ENCODE data around the gene KRTAP5-1. TPM values are rescaled to one million over a fixed set of nuclear protein-coding genes. Genes with fewer than 3 reads are reported as not detected.
A peak's percentile ranks its signal among the peaks of the same experiment; 100 is the strongest.

Gene KRTAP5-1
- total RNA-seq, 1 experiment from 2014 or later = not detected

DNA sequence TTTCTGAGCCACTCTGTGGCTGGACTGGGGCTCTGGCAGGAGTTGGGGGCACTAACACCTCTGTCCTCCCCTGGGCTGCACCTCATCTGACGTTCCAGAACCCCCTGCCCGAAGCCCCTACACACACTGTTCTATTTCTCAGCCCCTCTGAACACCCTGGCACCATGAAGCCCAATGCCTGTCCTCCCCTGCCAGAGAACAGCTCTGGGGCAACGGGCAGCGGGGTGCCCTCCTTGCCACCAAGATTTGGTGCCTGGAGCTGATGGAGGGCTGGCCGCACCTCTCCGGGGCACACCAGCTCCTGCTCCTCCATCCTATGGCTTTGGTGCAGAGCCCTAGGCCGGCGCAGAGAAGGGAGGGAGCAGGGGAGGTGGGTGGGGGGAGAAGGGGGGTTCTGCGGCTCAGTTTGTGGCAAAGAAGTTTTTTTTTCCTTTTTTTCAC is 29.4 kb downstream of the KRTAP5-1 start:
- ChIA-PET CTCF (interaction anchor here (0.6 to 4.9 kb wide), 4 partner anchors 9 to 103 kb away, joined by 3 to 47 read pairs (median 4); no protein-coding TSS in a partner anchor), POLR2A (interaction anchor here (0.6 kb wide), 1 partner anchor 1437 kb away, joined by 3 read pairs; no protein-coding TSS in a partner anchor)
- no peak overlapping the region for H3K27ac Mint-ChIP-seq (ENCODE audit: low read depth, unreplicated experiment)
- no peak overlapping the region for H3K4me3 Mint-ChIP-seq (ENCODE audit: unreplicated experiment)
- no peaks in the 10 kb centered on the region for H3K36me3 Mint-ChIP-seq (ENCODE audit: insufficient read depth, unreplicated experiment)
- TF ChIP-seq, protein P1, sequence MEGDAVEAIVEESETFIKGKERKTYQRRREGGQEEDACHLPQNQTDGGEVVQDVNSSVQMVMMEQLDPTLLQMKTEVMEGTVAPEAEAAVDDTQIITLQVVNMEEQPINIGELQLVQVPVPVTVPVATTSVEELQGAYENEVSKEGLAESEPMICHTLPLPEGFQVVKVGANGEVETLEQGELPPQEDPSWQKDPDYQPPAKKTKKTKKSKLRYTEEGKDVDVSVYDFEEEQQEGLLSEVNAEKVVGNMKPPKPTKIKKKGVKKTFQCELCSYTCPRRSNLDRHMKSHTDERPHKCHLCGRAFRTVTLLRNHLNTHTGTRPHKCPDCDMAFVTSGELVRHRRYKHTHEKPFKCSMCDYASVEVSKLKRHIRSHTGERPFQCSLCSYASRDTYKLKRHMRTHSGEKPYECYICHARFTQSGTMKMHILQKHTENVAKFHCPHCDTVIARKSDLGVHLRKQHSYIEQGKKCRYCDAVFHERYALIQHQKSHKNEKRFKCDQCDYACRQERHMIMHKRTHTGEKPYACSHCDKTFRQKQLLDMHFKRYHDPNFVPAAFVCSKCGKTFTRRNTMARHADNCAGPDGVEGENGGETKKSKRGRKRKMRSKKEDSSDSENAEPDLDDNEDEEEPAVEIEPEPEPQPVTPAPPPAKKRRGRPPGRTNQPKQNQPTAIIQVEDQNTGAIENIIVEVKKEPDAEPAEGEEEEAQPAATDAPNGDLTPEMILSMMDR (IDR thresholded peaks at IDR 0.05; ENCODE audit: unreplicated experiment) = no peak
- BruUV-seq (replicated peaks) = no TSS peak
- intact Hi-C loops (cut with micrococcal nuclease) = loop anchor here (10.0 kb wide), 1 partner anchor 279 kb away; the partner anchor contains the start of genes SYT8 and TNNI2
- H3K4me1 Mint-ChIP-seq (ENCODE audit: insufficient read depth, unreplicated experiment) = peaks cover 34% of the 10 kb centered on the region
- H3K9me3 Mint-ChIP-seq (ENCODE audit: unreplicated experiment) = no peaks in the 10 kb centered on the region
- no peak for DNase-seq (ENCODE audit: unreplicated experiment)
- H3K27me3 Mint-ChIP-seq (ENCODE audit: insufficient read depth, unreplicated experiment) = no peaks in the 10 kb centered on the region

DNA sequence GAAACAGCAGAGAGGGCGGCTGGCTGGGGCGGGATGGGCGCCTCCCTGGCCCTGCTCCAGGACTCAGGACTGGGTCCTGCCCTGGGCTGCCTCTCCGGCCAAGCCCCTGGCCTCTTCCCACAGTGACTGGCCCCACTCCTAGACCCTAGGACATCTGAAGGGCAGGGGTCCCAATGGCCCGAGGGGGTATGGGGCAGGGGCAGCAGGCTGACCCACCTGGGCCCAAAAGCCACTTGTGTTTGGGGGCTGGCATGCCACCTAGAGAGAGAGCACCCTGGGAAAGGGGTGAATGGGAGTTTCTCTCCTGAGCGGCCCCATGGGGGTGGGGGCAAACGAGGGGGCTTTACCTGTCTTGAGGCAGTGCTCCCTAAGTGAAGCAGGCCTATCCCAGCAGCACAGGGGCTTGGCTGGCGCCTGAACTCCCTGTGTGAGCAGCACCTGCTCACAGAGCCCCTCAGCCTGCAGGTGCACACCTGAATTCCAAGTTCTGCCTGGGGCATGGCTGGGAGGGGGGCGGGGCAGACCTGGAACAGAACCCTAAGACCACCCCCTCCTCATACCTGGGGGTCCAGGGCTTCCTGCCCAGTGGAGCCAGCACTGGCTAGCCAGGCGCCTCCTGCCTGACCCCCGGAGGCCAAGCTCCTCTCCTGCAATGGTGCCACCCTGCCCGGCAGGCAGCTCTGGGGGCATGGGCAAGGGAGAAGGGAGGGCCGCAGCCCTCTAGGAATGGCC is 29.9 kb downstream of the KRTAP5-1 start:
- H3K27me3 Mint-ChIP-seq (ENCODE audit: insufficient read depth, unreplicated experiment) = no peaks in the 10 kb centered on the region
- H3K27ac Mint-ChIP-seq (ENCODE audit: low read depth, unreplicated experiment) = no peak overlapping the region
- no peaks in the 10 kb centered on the region for H3K9me3 Mint-ChIP-seq (ENCODE audit: unreplicated experiment)

DNA sequence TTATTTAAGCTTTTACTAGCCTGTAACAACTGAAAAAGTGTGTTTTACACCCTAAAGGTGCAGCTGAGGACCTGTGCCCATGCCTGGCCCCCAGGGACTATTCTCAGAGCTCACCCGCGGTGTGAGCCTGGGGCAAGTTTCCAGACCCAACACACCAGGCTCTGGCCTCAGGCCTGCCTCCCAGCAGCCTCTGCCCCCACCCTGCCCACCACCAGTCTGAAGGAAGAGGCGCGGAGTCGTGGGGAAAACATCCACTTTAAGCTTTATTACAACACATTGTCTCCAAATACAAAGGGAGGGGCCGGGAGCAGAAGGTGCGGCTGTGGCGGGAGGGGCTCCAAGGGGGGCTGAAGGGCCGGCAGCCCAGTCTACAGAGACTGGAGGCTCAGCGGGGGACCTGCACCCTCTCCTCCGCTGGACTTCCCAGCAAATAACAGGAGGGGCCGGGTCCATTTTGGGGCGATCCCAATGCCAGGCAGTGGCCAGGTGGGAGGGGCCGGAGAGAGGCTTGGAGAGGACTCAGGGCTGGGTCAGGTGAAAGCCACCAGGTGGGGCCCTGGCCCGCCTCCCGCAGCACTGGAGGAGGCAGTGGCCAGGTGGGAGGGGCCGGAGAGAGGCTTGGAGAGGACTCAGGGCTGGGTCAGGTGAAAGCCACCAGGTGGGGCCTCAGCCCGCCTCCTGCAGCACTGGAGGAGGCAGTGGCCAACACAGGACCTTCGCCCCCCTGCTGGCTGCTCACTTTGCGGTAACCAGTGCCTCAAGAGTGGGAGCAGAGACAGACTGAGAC is 31.1 kb downstream of the KRTAP5-1 start:
- TF ChIP-seq, protein P1 (IDR thresholded peaks at IDR 0.05; ENCODE audit: unreplicated experiment) = peak; percentile 14
- DNase-seq (ENCODE audit: unreplicated experiment) = peak; percentile 58
- Mint-ChIP-seq H3K4me3 (ENCODE audit: unreplicated experiment) (no peak overlapping the region), H3K27ac (ENCODE audit: low read depth, unreplicated experiment) (no peak overlapping the region), H3K27me3 (ENCODE audit: insufficient read depth, unreplicated experiment) (no peaks in the 10 kb centered on the region), H3K36me3 (ENCODE audit: insufficient read depth, unreplicated experiment) (no peaks in the 10 kb centered on the region), H3K4me1 (ENCODE audit: insufficient read depth, unreplicated experiment) (peaks cover 19% of the 10 kb centered on the region), H3K9me3 (ENCODE audit: unreplicated experiment) (no peaks in the 10 kb centered on the region)
- POLR2A ChIA-PET = interaction anchor here (0.7 to 1.4 kb wide), 3 partner anchors 20 to 770 kb away, joined by 3 to 10 read pairs (median 4); no protein-coding TSS in a partner anchor
- intact Hi-C loops (cut with micrococcal nuclease) = loop anchor here (10.0 kb wide), 1 partner anchor 281 kb away; the partner anchor contains the start of genes SYT8 and TNNI2
- CTCF ChIA-PET = interaction anchor here (0.5 to 4.9 kb wide), 5 partner anchors 20 to 70 kb away, joined by 3 to 47 read pairs (median 4); no protein-coding TSS in a partner anchor
- no TSS peak for BruUV-seq (replicated peaks)

More for the DNA sequence above, 29.9 kb downstream of the KRTAP5-1 start:
- Mint-ChIP-seq H3K36me3 (ENCODE audit: insufficient read depth, unreplicated experiment) (no peaks in the 10 kb centered on the region), H3K4me1 (ENCODE audit: insufficient read depth, unreplicated experiment) (peaks cover 30% of the 10 kb centered on the region), H3K4me3 (ENCODE audit: unreplicated experiment) (no peak overlapping the region)
- ChIA-PET POLR2A (interaction anchor here (0.6 kb wide), 1 partner anchor 1438 kb away, joined by 3 read pairs; no protein-coding TSS in a partner anchor), CTCF (interaction anchor here (0.6 to 4.9 kb wide), 5 partner anchors 9 to 102 kb away, joined by 3 to 47 read pairs (median 4); no protein-coding TSS in a partner anchor)
- no TSS peak for BruUV-seq (replicated peaks)
- DNase-seq (ENCODE audit: unreplicated experiment) = no peak
- TF ChIP-seq, protein P1 (IDR thresholded peaks at IDR 0.05; ENCODE audit: unreplicated experiment) = no peak
- intact Hi-C loops (cut with micrococcal nuclease) = loop anchor here (10.0 kb wide), 1 partner anchor 280 kb away; the partner anchor contains the start of genes SYT8 and TNNI2
